ENCODE results near the gene BRF1. TPM values are rescaled to one million over a fixed set of nuclear protein-coding genes. Genes with fewer than 3 reads are reported as not detected.

Gene BRF1
- total RNA-seq, 1 experiment from 2014 or later: 41.2 TPM

GRCh38 chr14:105328678-105329390, 28.0 kb upstream of the BRF1 start:
- TF ChIP-seq EGR1 (IDR thresholded peaks at IDR 0.05; ENCODE audit: low read depth) (no peak), TCF7L2 (IDR thresholded peaks at IDR 0.05; ENCODE audit: borderline replicate concordance, extremely low read depth, insufficient read depth, insufficient read length) (no peak), CEBPB (IDR thresholded peaks at IDR 0.05; ENCODE audit: low read depth) (no peak), ATF3 (IDR thresholded peaks at IDR 0.05) (no peak), ZFX (IDR thresholded peaks at IDR 0.05) (no peak), SRF (IDR thresholded peaks at IDR 0.05; ENCODE audit: low read depth) (no peak), MAX (IDR thresholded peaks at IDR 0.05) (no peak), ZBTB33 (IDR thresholded peaks at IDR 0.05; ENCODE audit: extremely low read depth, insufficient replicate concordance, low read length) (no peak), ZNF274 (IDR thresholded peaks at IDR 0.05; ENCODE audit: low read depth, low read length) (no peak), CBX3 (IDR thresholded peaks at IDR 0.05; ENCODE audit: low read depth) (no peak), RAD21 (IDR thresholded peaks at IDR 0.05; ENCODE audit: low read depth) (no peak), POLR2A (IDR thresholded peaks at IDR 0.05; ENCODE audit: borderline replicate concordance, extremely low read depth, insufficient read depth, insufficient read length) (no peak), CTCF (IDR thresholded peaks at IDR 0.05 in 2 of 3, conservative IDR thresholded peaks at IDR 0.05 in 1 of 3; ENCODE audit: borderline replicate concordance in 1 of 3, insufficient read depth in 1 of 3, low read depth in 2 of 3, low read length in 2 of 3) (no peak), FOSL1 (IDR thresholded peaks at IDR 0.05; ENCODE audit: low read depth) (no peak), ELF1 (IDR thresholded peaks at IDR 0.05; ENCODE audit: borderline replicate concordance, low read depth) (no peak), EZH2 (IDR thresholded peaks at IDR 0.05) (no peak), REST (IDR thresholded peaks at IDR 0.05; ENCODE audit: low read depth) (no peak)
- Histone ChIP-seq H4K20me1 (ENCODE audit: insufficient read depth) (no peaks in the 10 kb centered on the region), H3K4me3 (replicated peaks in 1 of 2; ENCODE audit: low read depth in 1 of 2, low read length in 2 of 2) (no peak overlapping the region), H3K9me3 (ENCODE audit: control insufficient read depth in 1 of 2, insufficient read depth in 1 of 2, low read depth in 1 of 2, low read length in 2 of 2) (no peaks in the 10 kb centered on the region), H3K79me2 (ENCODE audit: insufficient read depth, low read length) (peaks cover 59% of the 10 kb centered on the region), H3K27me3 (ENCODE audit: insufficient read depth, low read length) (no peaks in the 10 kb centered on the region), H3K36me3 (ENCODE audit: control insufficient read depth in 1 of 2, insufficient read depth in 2 of 2, low read length in 2 of 2) (no peaks in the 10 kb centered on the region), H3K9ac (ENCODE audit: low read length) (no peak overlapping the region), H3K27ac (ENCODE audit: low read depth, low read length) (no peak overlapping the region), H2AFZ (ENCODE audit: low read depth, low read length, poor library complexity, severe bottlenecking) (no peak overlapping the region), H3K4me2 (ENCODE audit: low read length) (no peak overlapping the region), H3K4me1 (ENCODE audit: control insufficient read depth in 1 of 2, insufficient read depth in 2 of 2, low read length in 2 of 2) (peaks cover 17 to 20% of the 10 kb centered on the region in 2 experiments; a peak in 3 of 4 replicates), H3K9me2 (ENCODE audit: insufficient read depth) (no peaks in the 10 kb centered on the region)
- no TSS peak for BruUV-seq (replicated peaks)
- DNase-seq (ENCODE audit: low read depth, low spot score) (no peak), ATAC-seq (no peak)
- ChIA-PET RAD21 (ENCODE audit: low non-redundant PET in 1 of 2, low total read pairs in 2 of 2, uncharacterized antibody in 2 of 2, unreplicated experiment in 2 of 2) (no interaction called here), POLR2A (no interaction called here), CTCF (no interaction called here)
- intact Hi-C loops (cut with micrococcal nuclease): no loop called here

Measured in HCT116 (cell line).